CD14-positive monocyte (primary cell): Measurements from ENCODE around the gene ITPR3. TPM values are rescaled to one million over a fixed set of nuclear protein-coding genes. Genes with fewer than 3 reads are reported as not detected.

Experiments
- DNase-seq, 3 donors: peaks; one replicate each; pipeline ENCODE4 v3.0.0-alpha.2; 2011 to 2022
- H2AFZ ChIP-seq: 2 replicates; pipeline ENCODE4 v1.6.0; 2012; ENCODE audit warnings: mild to moderate bottlenecking, low read depth, low read length, inconsistent platforms; ENCODE audit not compliant: insufficient read depth, poor library complexity, severe bottlenecking
- H3K27ac ChIP-seq, 2 donors: 1 replicate in 1 of 2; 2 replicates in 1 of 2; pipeline ENCODE4 v1.5.1; 2012 to 2013; ENCODE audit warnings: low read length in 2 of 2, control low read depth in 1 of 2, inconsistent platforms in 1 of 2, low read depth in 1 of 2, mild to moderate bottlenecking in 1 of 2
- H3K27me3 ChIP-seq, 2 donors: one replicate each; pipeline versions ENCODE4 v1.6.0 to v1.6.1; 2011 to 2013; ENCODE audit warnings: low read length in 2 of 2; ENCODE audit not compliant: control insufficient read depth in 2 of 2, insufficient read depth in 2 of 2
- H3K36me3 ChIP-seq, 2 donors: replicated peaks in 1 of 2; 1 replicate in 1 of 2; 2 replicates in 1 of 2; pipeline versions ENCODE4 v1.5.1 to v1.6.1; 2012 to 2013; ENCODE audit warnings: low read length in 2 of 2, control low read depth in 1 of 2, inconsistent platforms in 1 of 2, mild to moderate bottlenecking in 1 of 2; ENCODE audit not compliant: insufficient read depth in 2 of 2, control insufficient read depth in 1 of 2
- H3K4me1 ChIP-seq, 2 donors: 1 replicate in 1 of 2; 2 replicates in 1 of 2; pipeline versions ENCODE4 v1.5.1 to v1.6.1; 2012 to 2013; ENCODE audit warnings: low read length in 2 of 2, control low read depth in 1 of 2, inconsistent platforms in 1 of 2, mild to moderate bottlenecking in 1 of 2, moderate library complexity in 1 of 2; ENCODE audit not compliant: insufficient read depth in 2 of 2, control insufficient read depth in 1 of 2
- H3K4me2 ChIP-seq: replicated peaks from 2 replicates; pipeline ENCODE3; 2012; ENCODE audit warnings: low read length, moderate library complexity, mild to moderate bottlenecking; ENCODE audit not compliant: poor library complexity, severe bottlenecking; ENCODE audit errors: extremely low read depth
- H3K4me3 ChIP-seq, 3 experiments: fragments of 200-600 bp in 1 of 3; sonication (generic) in 1 of 3; replicated peaks in 1 of 3; 1 replicate in 2 of 3; 2 replicates in 1 of 3; pipeline ENCODE4 v1.5.1; 2011 to 2013; ENCODE audit warnings: low read length in 3 of 3, mild to moderate bottlenecking in 3 of 3, control low read depth in 2 of 3, low read depth in 2 of 3, inconsistent platforms in 1 of 3, moderate library complexity in 1 of 3
- H3K79me2 ChIP-seq: 2 replicates; pipeline ENCODE4 v1.6.0; 2012; ENCODE audit warnings: mild to moderate bottlenecking, control low read depth, inconsistent platforms, low read length, moderate library complexity; ENCODE audit not compliant: insufficient read depth
- H3K9ac ChIP-seq: 2 replicates; pipeline ENCODE4 v1.6.0; 2017; ENCODE audit warnings: low read length, mild to moderate bottlenecking; ENCODE audit not compliant: insufficient read depth, poor library complexity, severe bottlenecking
- H3K9me3 ChIP-seq, 2 donors: replicated peaks in 1 of 2; 1 replicate in 1 of 2; 2 replicates in 1 of 2; pipeline versions ENCODE4 v1.5.1 to v1.6.1; 2012 to 2013; ENCODE audit warnings: low read length in 2 of 2, control low read depth in 1 of 2; ENCODE audit not compliant: control insufficient read depth in 1 of 2, insufficient read depth in 1 of 2
- H4K20me1 ChIP-seq: 2 replicates; pipeline ENCODE4 v1.6.0; 2012; ENCODE audit warnings: mild to moderate bottlenecking, low read length, control low read depth, moderate library complexity; ENCODE audit not compliant: insufficient read depth
- H3K27ac Mint-ChIP-seq, 7 donors: one replicate each; pipeline ENCODE4 v1.8.0; 2020; ENCODE audit warnings: mild to moderate bottlenecking in 7 of 7, mixed read lengths in 7 of 7, moderate library complexity in 6 of 7, inconsistent platforms in 2 of 7
- H3K27me3 Mint-ChIP-seq, 3 donors: one replicate each; pipeline ENCODE4 v1.8.0; 2021 to 2022; ENCODE audit warnings: low read depth in 3 of 3, mild to moderate bottlenecking in 3 of 3, mixed read lengths in 3 of 3, moderate library complexity in 3 of 3, inconsistent platforms in 1 of 3
- H3K36me3 Mint-ChIP-seq, 2 donors: one replicate each; pipeline ENCODE4 v1.8.0; 2020; ENCODE audit warnings: mixed read lengths in 2 of 2, inconsistent platforms in 1 of 2, mild to moderate bottlenecking in 1 of 2
- H3K4me1 Mint-ChIP-seq: one replicate; pipeline ENCODE4 v1.8.0; 2020; ENCODE audit warnings: mild to moderate bottlenecking, mixed read lengths
- H3K4me3 Mint-ChIP-seq, 2 donors: one replicate each; pipeline ENCODE4 v1.8.0; 2020; ENCODE audit warnings: mild to moderate bottlenecking in 2 of 2, mixed read lengths in 2 of 2, moderate library complexity in 1 of 2
- H3K9me3 Mint-ChIP-seq, 7 donors: one replicate each; pipeline ENCODE4 v1.8.0; 2020 to 2022; ENCODE audit warnings: mixed read lengths in 7 of 7, mild to moderate bottlenecking in 6 of 7, moderate library complexity in 6 of 7, inconsistent platforms in 2 of 7
- CTCF ChIP-seq: fragments of 200-600 bp; IDR thresholded peaks from one replicate; pipeline ENCODE4 v1.8.0; 2022; ENCODE audit warnings: antibody characterized with exemption, mild to moderate bottlenecking
- WGBS: methylation state at CpG from one replicate; pipeline ENCODE4 v1.1.5; 2013; ENCODE audit warnings: missing lambda C conversion rate; ENCODE audit not compliant: insufficient coverage; 5-methylcytosine and 5-hydroxymethylcytosine counted together
- intact Hi-C, 2 donors: fragments of 100-400 bp; cut with micrococcal nuclease; formaldehyde crosslinking; loops; one replicate each; pipeline versions ENCODE4 v1.15.0 to v1.15.1; 2023
- polyA plus RNA-seq, 3 donors: library from polyadenylated mRNA; depleted of rRNA in 1 of 3; unstranded in 2 of 3; stranded (reverse) in 1 of 3; fragments of 300-500 nt in 2 of 3; fragments of >200 nt in 1 of 3; fragmentation: Illumina TruSeq in 2 of 3; gene quantifications; 1 replicate in 2 of 3; 2 replicates in 1 of 3; pipeline ENCODE4 v1.2.3, GENCODE V29; 2012 to 2021

ITPR3 gene
- polyA plus RNA-seq, 3 donors = 1.8 TPM; not detected in 2

- H3K4me1 Mint-ChIP-seq = no peaks in the 10 kb centered on the region
- intact Hi-C loops = no loop called here
- no peak for TF ChIP-seq CTCF
- no peaks in the 10 kb centered on the region for H3K79me2 ChIP-seq
- H3K4me2 ChIP-seq = no peak overlapping the region
- no peaks in the 10 kb centered on the region for H3K4me1 ChIP-seq
- H2AFZ ChIP-seq = no peak overlapping the region
- no peaks in the 10 kb centered on the region for H4K20me1 ChIP-seq
- H3K9me3 ChIP-seq = no peaks in the 10 kb centered on the region
- H3K36me3 Mint-ChIP-seq = no peaks in the 10 kb centered on the region
- H3K27ac ChIP-seq = no peak overlapping the region
- 98% methylated on average over 11 of the region's 11 CpGs for WGBS
- H3K27me3 ChIP-seq = peaks cover 0 to 6% of the 10 kb centered on the region in 2 donors
- no peaks in the 10 kb centered on the region for H3K36me3 ChIP-seq
- H3K9me3 Mint-ChIP-seq = no peaks in the 10 kb centered on the region
- H3K9ac ChIP-seq = no peak overlapping the region
- H3K27ac Mint-ChIP-seq = no peak overlapping the region
- DNase-seq = no peak
- H3K4me3 ChIP-seq = no peak overlapping the region
- peaks cover 11 to 15% (median 14%) of the 10 kb centered on the region in 3 donors for H3K27me3 Mint-ChIP-seq
- H3K4me3 Mint-ChIP-seq = no peak overlapping the region
Measured at GRCh38 chr6:33727932-33728331, 106.8 kb downstream of the ITPR3 start.

GRCh38 chr6:33728438-33728837, 107.3 kb downstream of the ITPR3 start:
- Mint-ChIP-seq H3K9me3 (no peaks in the 10 kb centered on the region), H3K4me3 (no peak overlapping the region), H3K27me3 (peaks cover 11 to 15% (median 11%) of the 10 kb centered on the region in 3 donors), H3K4me1 (no peaks in the 10 kb centered on the region), H3K36me3 (no peaks in the 10 kb centered on the region), H3K27ac (peak overlapping the region in 1 of 7 donors; percentile 39)
- H3K4me3 ChIP-seq = no peak overlapping the region
- H3K27ac ChIP-seq = no peak overlapping the region
- H2AFZ ChIP-seq = no peak overlapping the region
- no peak for DNase-seq
- H3K9me3 ChIP-seq = no peaks in the 10 kb centered on the region
- TF ChIP-seq CTCF = no peak
- 99% methylated on average over 8 of the region's 11 CpGs for WGBS
- H3K4me1 ChIP-seq = no peaks in the 10 kb centered on the region
- peaks cover 0 to 6% of the 10 kb centered on the region in 2 donors for H3K27me3 ChIP-seq
- H3K79me2 ChIP-seq = no peaks in the 10 kb centered on the region
- intact Hi-C loops = no loop called here
- H3K9ac ChIP-seq = no peak overlapping the region
- H3K36me3 ChIP-seq = no peaks in the 10 kb centered on the region
- H3K4me2 ChIP-seq = no peak overlapping the region
- H4K20me1 ChIP-seq = no peaks in the 10 kb centered on the region
